Measurements from ENCODE around the gene SCD5.

The SCD5 gene

GRCh38 chr4:82739287-82740190, 59.1 kb downstream of the SCD5 start:
- H3K4me3 ChIP-seq (ENCODE audit: low read depth, low read length) = no peak overlapping the region

GRCh38 chr4:82737354-82737753, 61.2 kb downstream of the SCD5 start:
- H3K4me3 ChIP-seq (ENCODE audit: low read depth, low read length) = no peak overlapping the region

- no peak overlapping the region for H3K4me3 ChIP-seq (ENCODE audit: low read depth, low read length)
Observed at GRCh38 chr4:82733636-82734035, 65.0 kb downstream of the SCD5 start.

- H3K4me3 ChIP-seq (ENCODE audit: low read depth, low read length) = no peak overlapping the region
Observed at GRCh38 chr4:82728301-82728700, 70.3 kb downstream of the SCD5 start.

GRCh38 chr4:82726596-82726995, 72.0 kb downstream of the SCD5 start:
- H3K4me3 ChIP-seq (ENCODE audit: low read depth, low read length) = no peak overlapping the region

GRCh38 chr4:82721819-82722423, 76.7 kb downstream of the SCD5 start:
- no peak overlapping the region for H3K4me3 ChIP-seq (ENCODE audit: low read depth, low read length)

GRCh38 chr4:82718162-82718940, 80.2 kb downstream of the SCD5 start:
- H3K4me3 ChIP-seq (ENCODE audit: low read depth, low read length) = no peak overlapping the region

GRCh38 chr4:82715731-82716617, 82.6 kb downstream of the SCD5 start:
- no peak overlapping the region for H3K4me3 ChIP-seq (ENCODE audit: low read depth, low read length)

- no peak overlapping the region for H3K4me3 ChIP-seq (ENCODE audit: low read depth, low read length)
Observed at GRCh38 chr4:82713856-82714255, 84.7 kb downstream of the SCD5 start.

GRCh38 chr4:82712561-82712960, 86.0 kb downstream of the SCD5 start:
- no peak overlapping the region for H3K4me3 ChIP-seq (ENCODE audit: low read depth, low read length)

- H3K4me3 ChIP-seq (ENCODE audit: low read depth, low read length) = no peak overlapping the region
Observed at GRCh38 chr4:82711158-82711785, 87.3 kb downstream of the SCD5 start.

GRCh38 chr4:82710197-82710929, 88.2 kb downstream of the SCD5 start:
- no peak overlapping the region for H3K4me3 ChIP-seq (ENCODE audit: low read depth, low read length)

GRCh38 chr4:82708982-82709381, 89.6 kb downstream of the SCD5 start:
- no peak overlapping the region for H3K4me3 ChIP-seq (ENCODE audit: low read depth, low read length)

GRCh38 chr4:82706349-82707000, 92.1 kb downstream of the SCD5 start:
- no peak overlapping the region for H3K4me3 ChIP-seq (ENCODE audit: low read depth, low read length)

- no peak overlapping the region for H3K4me3 ChIP-seq (ENCODE audit: low read depth, low read length)
Observed at GRCh38 chr4:82705928-82706300, 92.7 kb downstream of the SCD5 start.

- H3K4me3 ChIP-seq (ENCODE audit: low read depth, low read length) = no peak overlapping the region
Observed at GRCh38 chr4:82705169-82705927, 93.2 kb downstream of the SCD5 start.

GRCh38 chr4:82704156-82704555, 94.4 kb downstream of the SCD5 start:
- H3K4me3 ChIP-seq (ENCODE audit: low read depth, low read length) = no peak overlapping the region

GRCh38 chr4:82698412-82698811, 100.2 kb downstream of the SCD5 start:
- H3K4me3 ChIP-seq (ENCODE audit: low read depth, low read length) = no peak overlapping the region

Data from iPS-11a (cell line).